GM12864 (cell line): ENCODE measurements around the gene IREB2.

ENCODE experiments used
- DNase-seq: peaks from one replicate; pipeline ENCODE4 v3.0.0-alpha.2; 2011; ENCODE audit warnings: low read depth
- H3K4me3 ChIP-seq: 2 replicates; pipeline ENCODE4 v1.5.1; 2011; ENCODE audit warnings: mild to moderate bottlenecking, low read depth, low read length, control low read depth
- TF ChIP-seq, protein P1 (sequence below): IDR thresholded peaks from 2 replicates; pipeline ENCODE4 v1.5.1; 2011; ENCODE audit warnings: low read depth, mild to moderate bottlenecking, moderate library complexity, low read length, control low read depth, inconsistent platforms; ENCODE audit errors: missing control alignments

The IREB2 gene

DNA sequence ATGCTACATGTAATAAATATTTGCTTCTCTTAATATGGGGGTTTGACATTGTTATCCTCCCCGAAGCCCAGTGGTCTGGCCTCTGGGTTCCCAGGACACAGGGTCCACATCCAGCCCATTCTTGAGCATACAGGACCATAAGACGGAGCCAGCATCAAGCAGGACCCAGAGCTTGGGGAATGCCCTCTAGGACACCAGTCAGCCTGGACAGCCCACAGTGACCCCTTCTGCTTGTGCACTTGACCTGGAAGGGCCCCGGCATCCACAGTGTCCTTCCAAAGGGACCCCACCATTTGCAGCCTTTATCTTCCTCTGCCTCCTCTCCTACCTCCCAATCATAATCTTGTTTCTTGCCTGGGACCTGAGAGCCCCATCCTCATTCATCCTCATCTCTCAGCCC lies 46.2 kb upstream of the IREB2 start:
- no peak for DNase-seq
- TF ChIP-seq, protein P1, sequence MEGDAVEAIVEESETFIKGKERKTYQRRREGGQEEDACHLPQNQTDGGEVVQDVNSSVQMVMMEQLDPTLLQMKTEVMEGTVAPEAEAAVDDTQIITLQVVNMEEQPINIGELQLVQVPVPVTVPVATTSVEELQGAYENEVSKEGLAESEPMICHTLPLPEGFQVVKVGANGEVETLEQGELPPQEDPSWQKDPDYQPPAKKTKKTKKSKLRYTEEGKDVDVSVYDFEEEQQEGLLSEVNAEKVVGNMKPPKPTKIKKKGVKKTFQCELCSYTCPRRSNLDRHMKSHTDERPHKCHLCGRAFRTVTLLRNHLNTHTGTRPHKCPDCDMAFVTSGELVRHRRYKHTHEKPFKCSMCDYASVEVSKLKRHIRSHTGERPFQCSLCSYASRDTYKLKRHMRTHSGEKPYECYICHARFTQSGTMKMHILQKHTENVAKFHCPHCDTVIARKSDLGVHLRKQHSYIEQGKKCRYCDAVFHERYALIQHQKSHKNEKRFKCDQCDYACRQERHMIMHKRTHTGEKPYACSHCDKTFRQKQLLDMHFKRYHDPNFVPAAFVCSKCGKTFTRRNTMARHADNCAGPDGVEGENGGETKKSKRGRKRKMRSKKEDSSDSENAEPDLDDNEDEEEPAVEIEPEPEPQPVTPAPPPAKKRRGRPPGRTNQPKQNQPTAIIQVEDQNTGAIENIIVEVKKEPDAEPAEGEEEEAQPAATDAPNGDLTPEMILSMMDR = no peak
- H3K4me3 ChIP-seq = no peak overlapping the region

DNA sequence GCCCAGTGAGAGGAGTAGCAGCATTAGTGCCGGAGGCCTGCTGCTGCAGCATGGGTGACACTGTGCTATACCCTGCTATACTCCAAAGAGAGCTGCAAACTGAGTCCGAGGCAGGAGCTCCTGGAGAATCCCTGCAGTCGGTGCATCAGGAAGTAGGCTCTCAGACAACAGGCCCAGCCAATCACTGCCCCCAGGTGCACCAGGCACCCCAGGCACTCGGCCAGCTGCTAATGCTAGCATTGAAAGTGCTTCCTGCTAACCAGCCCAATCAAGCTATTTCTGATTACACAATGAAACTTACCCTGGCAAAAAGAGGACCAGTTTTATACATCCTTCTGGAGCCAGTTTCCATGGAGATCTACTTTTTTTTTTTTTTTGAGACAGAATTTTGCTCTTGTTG lies 45.6 kb upstream of the IREB2 start:
- TF ChIP-seq, protein P1 = no peak
- DNase-seq = no peak
- H3K4me3 ChIP-seq = no peak overlapping the region

DNA sequence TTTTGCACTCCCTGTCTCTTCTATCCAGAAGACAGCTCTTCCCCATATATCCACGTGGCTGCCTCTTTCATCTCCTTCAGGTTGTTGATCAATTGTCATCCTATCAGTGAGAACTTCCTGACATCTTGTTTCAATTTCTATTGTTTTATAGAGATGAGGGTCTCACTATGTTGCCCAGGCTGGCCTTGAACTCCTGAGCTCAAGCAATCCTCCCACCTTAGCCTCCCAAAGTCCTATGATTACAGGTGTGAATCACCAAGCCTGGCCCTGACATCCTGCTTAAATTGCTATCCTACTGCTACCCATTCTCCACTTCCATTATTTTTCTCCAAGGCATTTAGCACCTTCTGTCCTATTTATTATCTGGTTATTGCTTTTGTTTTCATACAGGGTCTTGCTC lies 44.9 kb upstream of the IREB2 start:
- DNase-seq = no peak
- H3K4me3 ChIP-seq = no peak overlapping the region
- TF ChIP-seq, protein P1 = no peak

DNA sequence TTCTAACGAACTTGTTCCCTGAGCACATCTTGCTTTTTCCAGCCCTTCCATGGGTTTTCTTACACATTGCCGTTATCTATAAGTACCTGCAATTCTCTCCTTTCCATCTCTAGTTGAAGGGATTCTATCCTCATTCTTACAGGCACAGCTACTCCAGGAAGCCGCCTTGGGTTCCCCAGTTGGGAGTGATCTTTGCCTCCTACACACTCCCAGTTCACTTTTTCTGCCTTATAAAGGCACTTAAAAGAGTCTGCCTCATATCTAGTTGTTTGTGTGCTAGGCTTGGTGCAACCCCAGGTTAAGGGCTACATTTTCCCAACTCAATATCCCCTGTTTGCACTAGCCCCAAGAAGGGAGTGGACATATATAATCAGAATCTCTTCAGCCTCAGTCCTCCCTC lies 44.0 kb upstream of the IREB2 start:
- no peak for DNase-seq
- TF ChIP-seq, protein P1 = no peak
- H3K4me3 ChIP-seq = no peak overlapping the region

DNA sequence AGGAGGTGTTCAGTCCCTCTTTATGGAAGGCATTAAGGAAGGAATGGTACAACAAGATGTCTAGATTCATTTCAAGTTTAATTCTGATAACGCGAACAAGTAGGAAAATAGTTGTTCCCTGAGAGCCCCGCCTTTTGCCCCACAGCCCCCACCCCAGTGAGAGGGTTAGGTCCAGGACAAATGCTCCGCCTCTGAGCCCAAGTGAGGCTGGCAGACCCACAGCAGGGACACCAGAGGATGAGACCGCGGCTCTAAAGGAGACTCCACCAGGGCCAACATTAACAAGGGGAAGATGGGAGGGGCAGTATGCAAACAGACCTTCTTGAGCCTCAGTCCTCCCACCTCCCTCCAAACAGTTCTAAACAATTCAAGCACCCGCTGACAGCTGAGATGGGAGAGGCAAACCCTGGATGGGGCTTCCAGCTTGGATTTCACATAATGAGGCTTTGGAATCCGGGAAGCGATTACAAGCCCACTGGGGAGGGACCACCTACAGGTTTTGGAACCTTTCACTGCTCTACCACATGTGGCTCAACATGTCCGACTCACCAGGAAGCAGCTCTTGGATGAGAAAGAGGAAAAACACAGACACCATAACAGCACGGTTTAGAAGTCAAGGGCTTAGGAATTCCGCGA lies 42.9 kb upstream of the IREB2 start:
- DNase-seq = no peak
- H3K4me3 ChIP-seq = no peak overlapping the region

DNA sequence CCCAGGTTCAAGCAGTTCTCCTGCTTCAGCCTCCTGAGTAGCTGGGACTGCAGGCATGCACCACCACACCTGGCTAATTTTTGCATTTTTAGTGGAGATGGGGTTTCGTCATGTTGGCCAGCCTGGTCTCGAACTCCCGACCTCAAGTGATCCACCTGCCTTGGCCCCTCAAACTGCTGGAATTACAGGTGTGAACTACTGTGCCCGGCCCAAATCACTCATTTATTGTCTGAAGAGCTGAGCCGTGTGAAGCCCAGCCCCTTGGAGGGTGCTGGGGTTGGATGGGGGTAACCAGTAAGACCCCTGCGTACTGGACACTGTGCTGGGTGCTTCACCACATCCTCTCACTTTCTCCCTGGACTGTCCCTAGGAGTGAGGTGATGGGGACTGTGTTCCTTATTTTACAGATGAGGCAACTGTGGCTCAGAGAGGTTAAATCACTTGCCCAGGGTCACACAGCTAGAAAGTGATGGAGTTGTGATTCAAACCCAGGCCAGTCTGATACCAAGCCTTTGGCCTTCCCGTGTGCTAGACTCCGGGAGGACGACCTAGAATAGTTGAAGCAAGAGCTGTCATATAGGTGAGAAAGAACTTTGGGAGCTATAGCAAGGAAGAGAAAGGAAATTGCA lies 41.7 kb upstream of the IREB2 start:
- TF ChIP-seq, protein P1 = no peak
- DNase-seq = no peak
- H3K4me3 ChIP-seq = no peak overlapping the region

More for the DNA sequence above, 42.9 kb upstream of the IREB2 start:
- TF ChIP-seq, protein P1 = no peak

DNA sequence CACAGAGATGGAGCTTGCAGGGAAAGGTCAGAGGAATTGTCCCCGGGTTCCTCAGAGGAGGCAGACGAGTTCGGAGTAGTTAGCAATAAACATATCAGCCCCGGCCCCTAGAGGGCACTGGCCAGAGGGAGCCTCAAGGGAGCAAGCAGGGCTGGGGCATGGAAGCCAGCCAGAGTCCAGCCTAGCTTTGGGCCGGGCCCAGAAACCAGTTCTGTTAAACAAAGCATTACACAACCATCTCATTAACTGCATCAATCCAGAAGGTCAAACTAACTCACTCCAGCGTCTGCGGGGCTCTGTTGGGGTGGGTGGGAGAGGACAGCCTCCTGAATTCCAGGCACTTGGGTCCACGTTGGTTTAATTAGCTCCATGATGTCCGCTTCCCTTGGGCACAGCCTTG lies 41.0 kb upstream of the IREB2 start:
- TF ChIP-seq, protein P1 = peak; percentile 40

More for the DNA sequence above, 41.0 kb upstream of the IREB2 start:
- no peak for DNase-seq
- no peak overlapping the region for H3K4me3 ChIP-seq
